Activated CD8-positive, alpha-beta T cell treated with anti-CD3 and anti-CD28 coated beads, Interleukin-2, amount 10 ng/mL, durations not matched to agents 7 days and 5 days (primary cell): Measurements from ENCODE around the gene KIAA1755. TPM values are rescaled to one million over a fixed set of nuclear protein-coding genes. Genes with fewer than 3 reads are reported as not detected.

Source experiments
- ATAC-seq: fragments of 150-1000 bp; cut with Tn5 transposase; one replicate; pipeline ENCODE4 v1.10.0; 2021; ENCODE audit warnings: moderate library complexity
- CTCF ChIA-PET: fragments of 350-600 bp; sonication (Branson Sonifier 250); formaldehyde crosslinking; loops from one replicate; lab custom pipeline; 2021; ENCODE audit warnings: antibody characterized with exemption; lab: Charles Lee
- POLR2A ChIA-PET: fragments of 350-600 bp; sonication (Branson Sonifier 250); formaldehyde crosslinking; loops from one replicate; lab custom pipeline; 2021; ENCODE audit warnings: antibody characterized with exemption; lab: Charles Lee
- DNase-seq: peaks from one replicate; pipeline ENCODE4 v3.0.0-alpha.2; 2020
- H3K27ac Mint-ChIP-seq: one replicate; pipeline ENCODE4 v1.8.0; 2021; ENCODE audit warnings: mild to moderate bottlenecking, mixed read lengths
- H3K27me3 Mint-ChIP-seq: one replicate; pipeline ENCODE4 v1.8.0; 2021; ENCODE audit warnings: low read depth, mixed read lengths
- H3K36me3 Mint-ChIP-seq: one replicate; pipeline ENCODE4 v1.8.0; 2021; ENCODE audit warnings: low read depth, mixed read lengths
- H3K4me1 Mint-ChIP-seq: one replicate; pipeline ENCODE4 v1.8.0; 2021; ENCODE audit warnings: low read depth, mixed read lengths
- H3K4me3 Mint-ChIP-seq: one replicate; pipeline ENCODE4 v1.8.0; 2021; ENCODE audit warnings: mild to moderate bottlenecking, mixed read lengths
- H3K9me3 Mint-ChIP-seq: one replicate; pipeline ENCODE4 v1.8.0; 2022; ENCODE audit warnings: mixed read lengths; ENCODE audit not compliant: insufficient read depth
- total RNA-seq, 2 experiments: library from RNA; stranded (reverse); gene quantifications; one replicate each; pipeline ENCODE4 v1.2.3, GENCODE V29; 2021

KIAA1755 gene
- total RNA-seq, 2 experiments from 2014 or later, result not detected

DNA sequence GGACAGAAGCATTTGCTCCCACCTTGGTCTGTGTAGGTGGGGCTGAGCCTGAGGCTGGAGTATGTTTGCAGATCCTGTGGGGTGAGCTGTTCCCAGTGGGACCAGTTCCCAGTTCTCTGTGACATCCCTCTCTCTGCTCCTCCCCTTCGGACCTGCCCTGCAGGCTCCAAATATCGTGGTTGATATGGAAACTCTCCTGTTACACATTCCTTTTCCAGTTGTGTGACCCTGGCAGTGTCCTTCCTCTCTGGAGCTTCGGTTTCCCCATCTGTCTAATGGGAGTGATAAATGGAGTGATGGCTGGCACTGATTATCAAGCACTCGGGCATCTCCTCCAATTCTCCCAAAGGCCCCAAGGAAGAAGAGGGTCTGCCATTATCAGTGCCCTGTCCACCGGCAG is 79.8 kb downstream of the KIAA1755 start:
- Mint-ChIP-seq H3K27me3 (peaks cover 16% of the 10 kb centered on the region), H3K9me3 (no peaks in the 10 kb centered on the region), H3K27ac (no peak overlapping the region), H3K4me1 (no peaks in the 10 kb centered on the region), H3K36me3 (no peaks in the 10 kb centered on the region), H3K4me3 (no peak overlapping the region)
- ChIA-PET CTCF (no interaction called here), POLR2A (no interaction called here)
- ATAC-seq (no peak), DNase-seq (no peak)

DNA sequence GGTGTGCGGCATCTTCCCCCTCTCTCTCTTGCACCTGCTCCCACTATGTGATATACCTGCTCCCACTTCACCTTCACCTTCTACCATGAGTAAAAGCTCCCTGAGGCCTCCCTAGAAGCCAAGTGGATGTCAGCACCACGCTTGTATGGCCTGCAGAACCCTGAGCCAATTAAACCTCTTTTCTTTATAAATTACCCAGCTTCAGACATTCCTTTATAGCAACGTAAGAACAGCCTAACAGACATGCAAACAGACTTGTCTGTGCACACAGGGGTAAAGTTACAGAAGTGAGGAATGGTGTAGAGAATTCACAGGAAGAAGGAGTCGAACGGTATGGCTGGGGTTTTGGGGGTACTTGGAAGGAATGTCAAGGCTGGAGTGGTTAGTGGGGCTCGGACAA is 80.7 kb downstream of the KIAA1755 start:
- Mint-ChIP-seq H3K36me3 (no peaks in the 10 kb centered on the region), H3K9me3 (no peaks in the 10 kb centered on the region), H3K27ac (no peak overlapping the region), H3K4me3 (no peak overlapping the region), H3K4me1 (peaks cover 2% of the 10 kb centered on the region), H3K27me3 (peaks cover 17% of the 10 kb centered on the region)
- ATAC-seq (no peak), DNase-seq (no peak)
- POLR2A ChIA-PET, result no interaction called here
- CTCF ChIA-PET, result no interaction called here

DNA sequence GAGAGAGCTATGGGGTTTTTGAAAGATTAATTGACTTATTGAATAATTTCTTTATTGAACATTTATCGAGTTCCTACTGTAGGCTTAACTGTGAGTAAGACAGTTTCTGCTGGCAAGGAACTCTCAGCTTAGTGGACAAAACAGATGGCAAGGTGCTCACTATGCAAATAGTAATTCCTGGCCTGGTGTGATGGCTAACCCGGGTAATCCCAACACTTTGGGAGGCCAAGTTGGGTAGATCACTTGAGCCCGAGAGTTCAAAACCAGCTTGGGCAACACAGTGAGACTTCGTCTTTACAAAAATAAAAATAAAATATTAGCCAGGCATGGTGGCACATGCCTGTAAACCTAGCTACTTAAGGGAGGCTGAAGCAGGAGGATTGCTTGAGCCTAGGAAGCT is 82.0 kb downstream of the KIAA1755 start:
- H3K4me1 Mint-ChIP-seq, result peaks cover 2% of the 10 kb centered on the region
- H3K36me3 Mint-ChIP-seq, result no peaks in the 10 kb centered on the region
- ChIA-PET CTCF (interaction anchor here (1.3 kb wide), 1 partner anchor 121 kb away, joined by 5 read pairs; no protein-coding TSS in a partner anchor), POLR2A (no interaction called here)
- H3K27ac Mint-ChIP-seq, result no peak overlapping the region
- H3K27me3 Mint-ChIP-seq, result peaks cover 15% of the 10 kb centered on the region
- no peak for ATAC-seq
- H3K4me3 Mint-ChIP-seq, result no peak overlapping the region
- no peak for DNase-seq
- no peaks in the 10 kb centered on the region for H3K9me3 Mint-ChIP-seq

DNA sequence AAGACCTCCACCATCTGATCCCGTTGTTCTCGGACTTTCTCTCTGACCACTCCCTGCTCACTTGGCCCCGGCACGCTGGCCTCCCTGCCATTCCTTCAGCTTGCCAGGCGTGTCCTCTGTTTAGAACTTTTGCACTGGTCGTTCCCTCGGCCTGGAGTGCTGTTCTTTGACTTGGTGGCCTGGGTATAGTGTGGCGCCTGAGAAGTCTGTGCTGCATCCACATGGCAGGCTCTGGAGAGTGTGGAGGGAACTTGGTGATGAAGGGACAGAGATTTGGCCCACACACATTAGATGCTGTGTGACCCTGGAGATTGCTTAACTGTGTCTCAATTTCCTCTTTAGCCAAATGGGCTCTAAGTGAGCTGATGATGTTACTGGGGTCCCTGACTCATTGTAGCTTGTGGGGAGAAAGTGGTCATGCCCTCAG is 82.5 kb downstream of the KIAA1755 start:
- DNase-seq (no peak), ATAC-seq (no peak)
- Mint-ChIP-seq H3K27me3 (peaks cover 16% of the 10 kb centered on the region), H3K9me3 (no peaks in the 10 kb centered on the region), H3K36me3 (no peaks in the 10 kb centered on the region), H3K27ac (no peak overlapping the region), H3K4me3 (no peak overlapping the region), H3K4me1 (peaks cover 2% of the 10 kb centered on the region)
- POLR2A ChIA-PET, result no interaction called here
- CTCF ChIA-PET, result interaction anchor here (1.3 kb wide), 1 partner anchor 121 kb away, joined by 5 read pairs; no protein-coding TSS in a partner anchor

DNA sequence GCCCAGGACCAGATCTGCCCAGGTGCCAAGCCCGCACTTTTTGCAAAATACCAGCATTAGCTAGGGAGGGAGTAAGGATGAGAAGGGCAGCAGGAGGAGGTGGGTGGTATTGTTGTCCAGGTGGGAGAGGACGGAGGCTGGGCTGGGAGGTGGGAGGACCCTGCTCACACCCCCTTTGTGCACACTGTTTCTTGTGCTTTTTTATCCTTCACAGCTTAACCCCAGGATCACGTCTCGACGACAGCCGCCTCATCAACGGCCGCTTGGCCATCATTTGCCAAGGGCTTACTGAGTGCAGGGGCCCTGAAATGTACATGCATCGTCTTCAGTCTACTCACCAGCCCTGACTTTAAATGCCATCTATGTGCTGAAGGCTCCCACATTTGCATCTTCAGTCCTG is 83.3 kb downstream of the KIAA1755 start:
- DNase-seq (no peak), ATAC-seq (no peak)
- Mint-ChIP-seq H3K9me3 (no peaks in the 10 kb centered on the region), H3K36me3 (no peaks in the 10 kb centered on the region), H3K4me3 (no peak overlapping the region), H3K27ac (no peak overlapping the region), H3K27me3 (peaks cover 22% of the 10 kb centered on the region), H3K4me1 (peaks cover 2% of the 10 kb centered on the region)
- CTCF ChIA-PET, result no interaction called here
- POLR2A ChIA-PET, result no interaction called here

DNA sequence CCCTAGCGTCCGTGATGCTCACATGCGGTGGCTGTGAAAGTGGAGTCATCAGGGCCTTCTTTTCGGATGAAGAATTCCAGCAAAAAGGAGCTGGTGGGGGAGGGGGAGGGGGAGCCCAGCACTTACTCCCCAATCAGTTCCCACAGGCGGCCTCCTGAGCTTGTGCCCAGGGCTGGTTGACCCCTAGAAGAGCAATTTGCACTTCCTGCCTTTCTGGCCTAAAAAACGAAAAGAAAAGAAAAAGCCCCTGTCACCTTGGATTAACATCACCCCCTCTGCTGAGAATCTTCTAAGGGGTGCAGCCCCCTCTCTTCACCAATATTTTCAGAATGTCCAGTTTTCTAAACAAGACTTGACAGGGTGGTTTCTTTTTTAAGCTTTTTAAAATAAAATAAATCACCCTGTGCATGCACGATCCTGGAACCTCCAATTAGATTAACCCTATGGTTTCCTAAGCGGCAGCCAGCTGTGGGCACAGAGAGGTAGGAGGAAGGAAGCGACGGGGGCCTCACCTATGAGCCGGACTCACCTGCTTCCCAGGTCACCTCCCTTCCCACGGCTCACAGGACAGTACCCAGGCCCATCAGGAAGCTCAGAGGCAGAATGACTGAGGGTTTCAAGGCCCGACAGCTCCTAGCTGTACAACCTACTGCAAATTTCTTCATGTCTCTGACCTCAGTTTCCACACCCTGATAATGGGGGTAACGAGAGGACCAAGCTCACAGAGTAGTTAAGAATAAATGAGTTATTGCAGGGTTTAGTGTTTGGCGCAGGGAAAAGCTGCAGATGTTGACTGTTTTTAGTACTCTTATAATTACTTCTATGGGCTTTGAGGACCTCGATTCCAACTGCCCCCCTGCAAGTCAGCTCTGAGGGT is 85.0 kb downstream of the KIAA1755 start:
- ATAC-seq (no peak), DNase-seq (no peak)
- Mint-ChIP-seq H3K9me3 (no peaks in the 10 kb centered on the region), H3K36me3 (no peaks in the 10 kb centered on the region), H3K4me3 (no peak overlapping the region), H3K4me1 (peaks cover 2% of the 10 kb centered on the region), H3K27me3 (peaks cover 24% of the 10 kb centered on the region), H3K27ac (no peak overlapping the region)
- POLR2A ChIA-PET, result no interaction called here
- CTCF ChIA-PET, result interaction anchor here (1.2 to 1.6 kb wide), 2 partner anchors 46 to 118 kb away, joined by 4 read pairs; no protein-coding TSS in a partner anchor

DNA sequence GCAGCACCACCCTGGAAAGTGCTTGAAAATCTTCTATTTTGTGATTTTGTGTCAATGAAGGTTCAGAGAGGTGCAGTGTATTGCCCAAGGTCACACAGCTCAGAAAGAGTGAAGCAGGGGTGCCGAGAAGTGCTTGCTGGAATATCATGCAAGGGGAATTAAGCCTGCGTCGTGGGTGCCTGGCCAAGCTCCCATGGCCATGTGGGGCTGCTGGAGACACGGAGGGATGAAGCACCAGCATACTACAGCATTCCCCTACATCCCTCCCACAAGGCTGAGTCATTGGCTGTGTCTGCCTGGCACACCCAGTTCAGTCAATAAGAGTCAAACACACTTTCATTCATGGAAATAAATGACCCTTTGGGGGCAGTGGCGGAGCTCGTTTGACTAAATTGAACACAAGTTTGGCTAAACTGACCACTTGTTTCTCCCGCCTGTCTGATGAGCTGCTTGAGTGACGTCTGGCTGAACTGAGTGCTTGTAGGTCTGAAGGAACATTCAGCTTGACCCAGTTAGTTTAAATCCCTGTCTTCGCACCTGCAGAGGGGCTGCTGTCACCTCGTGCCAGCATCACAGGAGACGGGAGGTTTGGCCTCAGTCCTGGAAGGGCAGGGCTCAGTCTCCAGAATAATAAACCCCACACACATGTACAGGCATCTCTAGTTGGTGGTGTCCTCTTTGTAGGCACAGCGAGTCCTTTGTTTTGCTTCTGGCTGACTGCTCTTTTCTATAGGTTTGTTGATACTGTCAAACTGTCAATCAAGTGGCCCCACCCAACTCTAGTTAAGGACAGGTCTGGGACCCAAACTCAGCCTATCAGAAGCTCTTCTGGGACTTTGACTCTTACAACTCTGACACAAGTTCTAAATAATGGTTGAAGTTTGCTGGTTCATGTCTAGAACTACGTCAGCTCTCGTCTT is 87.0 kb downstream of the KIAA1755 start:
- peaks cover 21% of the 10 kb centered on the region for H3K27me3 Mint-ChIP-seq
- POLR2A ChIA-PET, result no interaction called here
- peaks cover 18% of the 10 kb centered on the region for H3K4me1 Mint-ChIP-seq
- ATAC-seq (no peak), DNase-seq (no peak)
- CTCF ChIA-PET, result interaction anchor here (1.5 kb wide), 1 partner anchor 59 kb away, joined by 3 read pairs; no protein-coding TSS in a partner anchor
- no peaks in the 10 kb centered on the region for H3K36me3 Mint-ChIP-seq
- no peaks in the 10 kb centered on the region for H3K9me3 Mint-ChIP-seq
- H3K27ac Mint-ChIP-seq, result no peak overlapping the region
- H3K4me3 Mint-ChIP-seq, result no peak overlapping the region

DNA sequence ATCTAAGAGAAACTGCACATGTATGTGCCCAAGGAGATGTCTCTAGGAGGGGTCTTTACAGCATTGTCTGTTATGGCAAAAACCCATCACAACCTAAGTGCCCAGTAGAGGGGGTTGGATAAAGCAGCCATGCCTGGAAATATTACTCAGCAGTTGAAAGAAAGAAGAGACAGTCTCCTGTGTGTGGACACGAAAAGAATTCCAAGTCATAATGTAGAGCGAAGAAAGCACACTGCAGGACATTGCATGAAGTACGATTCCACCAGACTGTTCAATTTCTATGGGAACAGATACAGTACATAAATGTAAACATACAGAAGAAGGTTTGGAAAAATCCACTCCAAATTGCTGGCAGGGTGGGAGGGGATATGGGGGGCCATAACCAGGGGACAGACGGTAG is 88.1 kb downstream of the KIAA1755 start:
- Mint-ChIP-seq H3K27ac (no peak overlapping the region), H3K4me3 (no peak overlapping the region), H3K9me3 (no peaks in the 10 kb centered on the region), H3K27me3 (peaks cover 18% of the 10 kb centered on the region), H3K4me1 (peaks cover 27% of the 10 kb centered on the region), H3K36me3 (no peaks in the 10 kb centered on the region)
- ChIA-PET CTCF (interaction anchor here (1.5 kb wide), 1 partner anchor 58 kb away, joined by 3 read pairs; no protein-coding TSS in a partner anchor), POLR2A (no interaction called here)
- ATAC-seq, result no peak
- DNase-seq, result no peak

DNA sequence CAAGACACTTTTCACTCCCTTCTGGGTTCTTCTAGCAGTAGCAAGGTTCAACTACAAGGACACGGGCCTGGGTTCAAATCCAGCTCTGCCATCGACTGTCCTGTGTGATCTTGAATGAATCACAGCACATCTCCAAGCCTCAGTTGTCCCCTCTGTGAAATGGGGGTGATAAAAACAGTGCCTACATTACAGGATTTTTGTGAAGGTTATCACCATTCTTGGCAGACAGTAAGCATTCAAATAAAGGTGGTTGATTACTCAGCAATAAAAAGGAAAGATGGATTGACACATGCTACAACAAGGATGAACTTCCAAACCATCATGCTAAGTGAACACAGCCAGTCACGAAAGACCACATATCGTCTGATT is 88.9 kb downstream of the KIAA1755 start:
- ChIA-PET POLR2A (no interaction called here), CTCF (no interaction called here)

DNA sequence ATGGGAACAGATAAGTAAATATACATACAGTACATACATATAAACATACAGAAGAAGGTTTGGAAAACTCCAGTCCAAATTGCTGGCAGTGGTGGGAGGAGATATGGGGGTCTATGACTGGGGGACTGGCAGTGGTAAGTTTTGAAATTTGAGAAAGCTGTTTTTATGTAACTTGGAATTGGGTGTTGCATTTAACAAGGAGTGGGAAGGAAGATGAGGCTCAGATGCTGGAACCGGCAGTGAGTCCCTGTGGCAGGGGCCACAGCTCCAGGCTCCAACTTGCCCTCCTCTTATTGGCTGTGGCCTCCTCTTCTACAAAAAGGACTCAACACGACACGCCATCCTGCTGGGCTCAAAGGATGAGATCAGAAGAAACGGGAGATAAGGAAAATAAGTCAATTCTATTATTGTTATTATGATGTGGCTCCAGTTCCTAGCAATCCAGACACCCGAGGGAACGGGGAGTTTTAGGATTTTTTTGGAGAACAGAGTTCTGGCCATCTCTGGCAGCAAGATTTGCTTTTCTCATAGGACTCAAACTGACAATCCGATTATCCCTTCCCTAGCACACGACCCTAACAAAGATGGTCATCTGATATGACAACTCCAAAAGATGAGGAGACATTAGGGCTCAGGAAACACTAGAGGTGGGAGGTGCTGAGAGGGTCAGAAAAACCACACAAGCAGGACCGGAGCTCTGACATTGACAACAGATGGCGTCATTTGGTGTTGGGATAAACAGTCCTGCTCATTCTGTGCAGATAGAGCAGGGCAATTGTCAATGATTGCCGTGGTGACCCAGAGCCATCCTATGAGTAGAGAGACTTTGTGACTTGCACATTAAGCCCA is 89.5 kb downstream of the KIAA1755 start:
- ChIA-PET POLR2A (no interaction called here), CTCF (interaction anchor here (0.9 to 1.7 kb wide), 2 partner anchors 97 to 113 kb away, joined by 3 to 5 read pairs; no protein-coding TSS in a partner anchor)
- Mint-ChIP-seq H3K4me3 (no peak overlapping the region), H3K27me3 (peaks cover 14% of the 10 kb centered on the region), H3K36me3 (no peaks in the 10 kb centered on the region), H3K4me1 (peaks cover 28% of the 10 kb centered on the region), H3K27ac (no peak overlapping the region), H3K9me3 (no peaks in the 10 kb centered on the region)
- ATAC-seq (no peak), DNase-seq (no peak)

More for the DNA sequence above, 88.9 kb downstream of the KIAA1755 start:
- peaks cover 27% of the 10 kb centered on the region for H3K4me1 Mint-ChIP-seq
- H3K36me3 Mint-ChIP-seq, result no peaks in the 10 kb centered on the region
- DNase-seq, result no peak
- no peaks in the 10 kb centered on the region for H3K9me3 Mint-ChIP-seq
- H3K27me3 Mint-ChIP-seq, result peaks cover 13% of the 10 kb centered on the region
- no peak for ATAC-seq
- no peak overlapping the region for H3K27ac Mint-ChIP-seq
- no peak overlapping the region for H3K4me3 Mint-ChIP-seq

DNA sequence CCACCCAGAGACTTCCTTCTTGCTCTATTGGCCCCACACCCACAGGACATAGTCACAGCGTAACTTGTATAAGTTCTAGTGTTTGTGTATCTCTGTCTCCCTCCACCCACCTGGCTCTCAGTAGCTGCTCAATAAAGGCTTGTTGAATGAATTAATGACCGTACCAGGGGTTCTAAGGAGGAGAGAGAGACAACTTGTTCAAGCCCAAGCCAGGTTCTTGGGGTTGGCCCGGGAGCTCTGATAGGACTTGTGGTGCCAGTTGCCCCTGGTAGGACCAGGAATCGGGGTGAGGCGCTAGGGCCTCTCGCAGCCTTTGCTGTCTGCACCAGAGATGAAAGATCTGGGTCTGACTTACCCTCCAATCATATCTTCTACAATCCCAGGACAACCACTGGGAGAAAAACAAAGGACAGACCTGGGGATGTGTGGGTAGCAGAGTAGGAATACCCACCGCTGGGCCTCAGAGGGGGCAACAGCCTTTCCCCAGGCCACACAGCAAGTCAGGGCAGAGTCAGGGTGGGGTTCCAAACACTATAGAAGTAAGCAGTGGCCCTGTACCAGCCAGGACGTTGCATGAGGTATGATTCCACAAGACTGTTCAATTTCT is 90.2 kb downstream of the KIAA1755 start:
- Mint-ChIP-seq H3K9me3 (no peaks in the 10 kb centered on the region), H3K27ac (peak overlapping the region; percentile 44), H3K27me3 (peaks cover 21% of the 10 kb centered on the region), H3K36me3 (no peaks in the 10 kb centered on the region), H3K4me1 (peaks cover 28% of the 10 kb centered on the region), H3K4me3 (no peak overlapping the region)
- ChIA-PET CTCF (interaction anchor here (0.9 to 1.7 kb wide), 2 partner anchors 97 to 113 kb away, joined by 3 to 5 read pairs; no protein-coding TSS in a partner anchor), POLR2A (no interaction called here)
- ATAC-seq (no peak), DNase-seq (no peak)
